ENCODE measurements around the gene PFAS. TPM values are rescaled to one million over a fixed set of nuclear protein-coding genes. Genes with fewer than 3 reads are reported as not detected.

The PFAS gene
- total RNA-seq, 1 experiment from 2014 or later, result 64.6 TPM

- Histone ChIP-seq H3K4me1 (no peaks in the 10 kb centered on the region), H3K9me3 (replicated peaks) (no peaks in the 10 kb centered on the region), H3K36me3 (no peaks in the 10 kb centered on the region), H3K27ac (no peak overlapping the region), H3K4me3 (no peak overlapping the region), H3K27me3 (no peaks in the 10 kb centered on the region)
- DNase-seq, result no peak
Measured at GRCh38 chr17:8292639-8293395, 43.7 kb downstream of the PFAS start.

DNA sequence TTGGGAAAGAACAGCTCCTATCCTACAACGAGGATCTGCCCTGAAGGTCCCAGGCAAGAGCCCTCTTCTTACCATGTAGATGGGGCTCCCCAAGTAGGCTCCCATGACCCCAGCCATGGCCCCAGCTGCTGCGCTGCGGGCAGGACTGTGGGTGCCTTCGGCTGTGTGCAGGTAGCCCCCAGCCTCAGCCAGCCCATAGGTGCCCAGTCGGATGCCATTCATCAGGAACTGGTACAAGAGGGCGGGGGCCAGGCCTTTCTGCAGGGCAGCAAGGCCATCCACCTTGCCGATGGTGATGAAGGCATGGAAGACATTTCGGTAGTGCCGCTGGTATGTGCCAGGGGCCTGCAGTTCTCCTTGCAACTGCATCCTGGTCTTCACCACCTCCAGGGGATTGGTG lies 45.3 kb downstream of the PFAS start:
- Histone ChIP-seq H3K9me3 (replicated peaks) (no peaks in the 10 kb centered on the region), H3K36me3 (no peaks in the 10 kb centered on the region), H3K27me3 (no peaks in the 10 kb centered on the region), H3K4me1 (no peaks in the 10 kb centered on the region), H3K4me3 (no peak overlapping the region), H3K27ac (no peak overlapping the region)
- no peak for DNase-seq

DNA sequence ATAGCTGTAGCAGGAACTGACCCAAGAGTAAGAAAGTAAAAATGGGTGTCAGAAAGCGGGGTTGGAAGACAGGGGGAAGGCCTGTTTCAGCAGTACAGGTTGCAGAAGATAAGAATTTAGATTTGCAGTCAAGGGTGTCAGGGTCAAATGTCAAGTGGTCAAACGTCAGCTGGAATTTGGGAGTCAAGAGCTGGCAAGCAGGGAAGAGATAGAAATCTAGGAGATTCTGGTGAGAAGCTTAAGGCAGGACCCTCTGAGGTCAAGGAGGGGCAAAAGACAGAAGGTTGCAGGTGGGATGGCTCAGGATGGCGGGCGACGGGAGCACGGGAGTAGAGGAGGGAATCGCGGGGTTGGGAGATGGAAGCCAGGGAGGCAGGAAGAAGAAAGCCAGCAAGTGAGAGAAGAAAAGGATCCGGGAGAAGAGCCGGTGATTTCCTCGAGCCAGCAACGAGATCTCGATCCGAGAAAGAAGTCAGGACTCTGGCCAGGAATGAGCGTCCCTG lies 45.8 kb downstream of the PFAS start:
- DNase-seq, result no peak
- Histone ChIP-seq H3K9me3 (replicated peaks) (no peaks in the 10 kb centered on the region), H3K36me3 (no peaks in the 10 kb centered on the region), H3K4me3 (peak overlapping the region; percentile 66), H3K27ac (peak overlapping the region; percentile 69; the same call in 1 of the 2 replicates), H3K27me3 (no peaks in the 10 kb centered on the region), H3K4me1 (no peaks in the 10 kb centered on the region)

- DNase-seq, result no peak
- no peak overlapping the region for H3K27ac ChIP-seq
- H3K9me3 ChIP-seq (replicated peaks), result no peaks in the 10 kb centered on the region
Measured at GRCh38 chr17:8300226-8300625, 51.1 kb downstream of the PFAS start.

DNA sequence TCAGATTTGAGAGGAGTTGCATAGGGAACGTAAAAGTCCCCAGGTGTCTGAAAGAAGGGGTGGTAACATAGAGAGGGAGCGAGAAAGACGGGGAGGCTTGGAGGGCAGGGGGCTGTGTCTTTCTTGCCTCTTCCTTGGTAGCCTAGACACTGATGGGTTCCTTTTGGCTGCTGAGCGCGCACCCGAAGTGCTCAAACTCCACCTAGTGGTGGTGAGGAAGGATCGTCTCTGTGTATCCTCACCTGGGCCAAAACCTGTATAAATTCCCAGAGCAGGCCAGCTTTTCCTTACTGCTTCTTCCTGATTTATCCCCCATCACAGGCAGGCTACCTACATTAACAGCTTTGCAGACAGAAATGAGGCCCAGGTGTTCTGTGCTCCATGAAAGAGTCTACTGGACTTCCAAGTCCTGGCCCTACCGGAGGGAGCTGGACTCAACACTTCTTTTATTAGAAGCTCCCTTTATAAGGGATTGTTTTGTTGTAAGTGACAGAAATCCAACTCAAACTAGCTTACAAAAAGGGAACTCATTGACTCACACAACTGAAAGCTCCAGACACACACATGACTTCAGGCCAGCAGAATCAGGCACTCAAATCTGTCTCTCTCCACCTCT lies 51.6 kb downstream of the PFAS start:
- no peaks in the 10 kb centered on the region for H3K36me3 ChIP-seq
- peaks cover 2% of the 10 kb centered on the region; the same call in 1 of the 2 replicates for H3K4me1 ChIP-seq
- no peaks in the 10 kb centered on the region for H3K9me3 ChIP-seq (replicated peaks)
- DNase-seq, result peak; percentile 37 to 71
- no peak overlapping the region for H3K27ac ChIP-seq
- no peaks in the 10 kb centered on the region for H3K27me3 ChIP-seq
- H3K4me3 ChIP-seq, result no peak overlapping the region

More at GRCh38 chr17:8300226-8300625, 51.1 kb downstream of the PFAS start:
- no peaks in the 10 kb centered on the region for H3K36me3 ChIP-seq
- no peak overlapping the region for H3K4me3 ChIP-seq
- H3K27me3 ChIP-seq, result no peaks in the 10 kb centered on the region
- peaks cover 2% of the 10 kb centered on the region; the same call in 1 of the 2 replicates for H3K4me1 ChIP-seq

GRCh38 chr17:8310601-8311123 lies 61.6 kb downstream of the PFAS start:
- H3K9me3 ChIP-seq (replicated peaks), result no peaks in the 10 kb centered on the region
- H3K27me3 ChIP-seq, result no peaks in the 10 kb centered on the region
- DNase-seq, result no peak
- H3K27ac ChIP-seq, result no peak overlapping the region
- H3K36me3 ChIP-seq, result no peaks in the 10 kb centered on the region
- H3K4me1 ChIP-seq, result 0 out of 2 replicates have a peak, but pooled peaks cover 2% of the 10 kb centered on the region
- H3K4me3 ChIP-seq, result peak overlapping the region; percentile 30; the same call in 1 of the 2 replicates

DNA sequence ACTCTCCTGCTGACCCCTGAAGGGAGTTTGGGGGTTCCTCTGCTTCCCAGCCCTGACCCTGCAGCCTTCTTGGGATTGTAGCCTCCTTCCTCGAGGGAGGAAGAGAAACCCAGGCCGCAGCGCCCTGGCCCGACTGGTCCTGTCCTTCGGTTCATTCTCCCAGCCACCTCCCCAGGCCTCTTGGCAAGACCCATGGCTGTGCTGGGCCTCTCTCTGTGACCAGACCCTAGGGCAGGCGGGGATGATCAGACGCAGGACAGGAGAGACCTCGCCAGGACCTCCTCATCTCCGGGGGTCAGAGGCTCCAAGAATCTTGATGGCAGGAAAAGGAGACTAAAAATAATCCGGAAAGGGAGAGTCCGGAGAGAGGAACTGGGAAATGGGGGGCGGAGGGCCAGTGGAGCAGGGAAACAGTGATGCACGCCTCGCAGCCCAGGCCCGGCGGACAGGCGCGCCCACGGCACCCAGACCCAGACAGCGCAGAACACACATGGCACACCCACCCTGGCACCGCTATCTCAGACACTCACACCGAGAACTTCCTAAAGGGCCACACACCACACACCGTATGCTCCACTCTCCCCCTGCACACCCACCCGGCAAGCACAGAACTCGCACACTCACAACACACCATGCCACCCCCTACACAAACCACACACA lies 62.2 kb downstream of the PFAS start:
- no peaks in the 10 kb centered on the region for H3K36me3 ChIP-seq
- no peaks in the 10 kb centered on the region for H3K9me3 ChIP-seq (replicated peaks)
- H3K27ac ChIP-seq, result no peak overlapping the region
- 0 out of 2 replicates have a peak, but pooled peaks cover 2% of the 10 kb centered on the region for H3K4me1 ChIP-seq
- no peak for DNase-seq
- no peaks in the 10 kb centered on the region for H3K27me3 ChIP-seq
- no peak overlapping the region for H3K4me3 ChIP-seq

- Histone ChIP-seq H3K9me3 (replicated peaks) (no peaks in the 10 kb centered on the region), H3K27me3 (no peaks in the 10 kb centered on the region), H3K4me3 (no peak overlapping the region), H3K36me3 (no peaks in the 10 kb centered on the region), H3K27ac (no peak overlapping the region), H3K4me1 (0 out of 2 replicates have a peak, but pooled peaks cover 2% of the 10 kb centered on the region)
- DNase-seq, result no peak
Measured at GRCh38 chr17:8312251-8312650, 63.2 kb downstream of the PFAS start.

- H3K27me3 ChIP-seq, result no peaks in the 10 kb centered on the region
- H3K27ac ChIP-seq, result no peak overlapping the region
- no peak overlapping the region for H3K4me3 ChIP-seq
- no peaks in the 10 kb centered on the region for H3K36me3 ChIP-seq
- H3K4me1 ChIP-seq, result 0 out of 2 replicates have a peak, but pooled peaks cover 2% of the 10 kb centered on the region
- DNase-seq, result peak; percentile 29 to 46
- H3K9me3 ChIP-seq (replicated peaks), result no peaks in the 10 kb centered on the region
Measured at GRCh38 chr17:8312726-8313600, 63.9 kb downstream of the PFAS start.

DNA sequence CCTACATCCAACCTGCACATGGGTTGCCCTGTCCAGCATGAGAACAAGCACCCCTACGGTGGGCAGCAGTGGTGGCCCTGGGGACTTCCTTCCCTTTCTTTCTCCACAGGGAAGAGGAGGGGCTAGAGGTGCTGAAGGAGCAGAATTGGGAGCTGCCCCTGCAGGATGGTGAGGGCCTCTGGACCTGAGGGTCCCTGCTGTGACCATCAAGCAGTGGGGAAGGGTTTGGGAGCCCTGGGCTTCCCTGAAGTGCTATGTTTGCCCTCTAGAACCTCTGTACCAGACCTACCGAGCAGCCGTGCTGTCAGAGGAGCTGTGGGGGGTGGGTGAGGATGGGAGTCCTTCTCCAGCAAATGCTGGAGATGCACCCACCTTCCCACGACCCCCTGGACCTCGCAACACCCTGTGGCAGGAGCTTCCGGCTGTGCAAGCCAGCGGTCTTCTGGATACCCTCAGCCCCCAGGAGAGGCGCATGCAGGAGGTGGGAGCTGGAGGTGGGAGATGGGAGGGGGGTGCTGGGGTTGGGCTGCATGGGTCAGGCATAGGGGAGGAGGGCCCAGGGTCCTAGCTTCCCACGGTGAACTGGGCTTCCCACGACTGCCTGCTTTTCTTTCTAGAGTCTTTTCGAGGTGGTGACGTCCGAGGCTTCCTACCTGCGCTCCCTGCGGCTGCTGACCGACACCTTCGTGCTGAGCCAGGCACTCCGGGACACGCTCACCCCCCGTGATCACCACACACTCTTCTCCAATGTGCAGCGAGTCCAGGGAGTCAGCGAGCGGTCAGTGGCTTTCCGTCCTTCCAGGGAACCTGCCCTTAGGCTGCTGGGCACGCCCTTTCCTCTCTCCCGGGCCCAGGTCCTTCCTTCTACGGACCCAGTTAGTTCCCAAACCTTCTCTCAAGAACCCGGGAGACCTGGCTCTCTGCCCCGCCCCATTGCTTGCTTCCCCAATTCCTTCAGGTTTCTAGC lies 66.0 kb downstream of the PFAS start:
- H3K36me3 ChIP-seq, result no peaks in the 10 kb centered on the region
- H3K4me1 ChIP-seq, result 0 out of 2 replicates have a peak, but pooled peaks cover 2% of the 10 kb centered on the region
- no peaks in the 10 kb centered on the region for H3K27me3 ChIP-seq
- DNase-seq, result no peak
- H3K27ac ChIP-seq, result no peak overlapping the region
- no peak overlapping the region for H3K4me3 ChIP-seq
- H3K9me3 ChIP-seq (replicated peaks), result no peaks in the 10 kb centered on the region

GRCh38 chr17:8315764-8316217 lies 66.7 kb downstream of the PFAS start:
- H3K27me3 ChIP-seq, result no peaks in the 10 kb centered on the region

GRCh38 chr17:8318010-8318935 lies 69.2 kb downstream of the PFAS start:
- H3K9me3 ChIP-seq (replicated peaks), result no peaks in the 10 kb centered on the region
- DNase-seq, result no peak
- H3K27me3 ChIP-seq, result no peaks in the 10 kb centered on the region

More at GRCh38 chr17:8315764-8316217, 66.7 kb downstream of the PFAS start:
- DNase-seq, result no peak
- Histone ChIP-seq H3K9me3 (replicated peaks) (no peaks in the 10 kb centered on the region), H3K4me1 (0 out of 2 replicates have a peak, but pooled peaks cover 2% of the 10 kb centered on the region), H3K4me3 (no peak overlapping the region), H3K36me3 (no peaks in the 10 kb centered on the region), H3K27ac (no peak overlapping the region)

More at GRCh38 chr17:8318010-8318935, 69.2 kb downstream of the PFAS start:
- 0 out of 2 replicates have a peak, but pooled peaks cover 2% of the 10 kb centered on the region for H3K4me1 ChIP-seq
- no peak overlapping the region for H3K27ac ChIP-seq
- H3K4me3 ChIP-seq, result no peak overlapping the region
- no peaks in the 10 kb centered on the region for H3K36me3 ChIP-seq

All from SJCRH30 (cell line).